Upper lobe of left lung (tissue), 6 donors: ENCODE measurements around the gene PGAP6. TPM values are rescaled to one million over a fixed set of nuclear protein-coding genes. Genes with fewer than 3 reads are reported as not detected.
A peak's percentile ranks its signal among the peaks of the same experiment; 100 is the strongest.

ENCODE experiments used
- ATAC-seq, 2 donors: fragments of 200-7000 bp; cut with Tn5 transposase; one replicate each; pipeline ENCODE4 v1.9.1; 2022; ENCODE audit warnings: mild to moderate bottlenecking in 2 of 2, moderate library complexity in 2 of 2; ENCODE audit not compliant: low FRiP score in 2 of 2
- DNase-seq, 2 donors: peaks; one replicate each; pipeline ENCODE4 v3.0.0-alpha.2; 2019 to 2020
- H3K27ac ChIP-seq, 4 donors: fragments of 200-600 bp; sonication (generic); one replicate each; pipeline ENCODE4 v1.5.1; 2016 to 2019
- H3K27me3 ChIP-seq, 4 donors: fragments of 200-600 bp; sonication (generic); one replicate each; pipeline ENCODE4 v1.5.1; 2017 to 2019
- H3K36me3 ChIP-seq, 4 donors: fragments of 200-600 bp; sonication (generic); one replicate each; pipeline ENCODE4 v1.5.1; 2016 to 2019
- H3K4me1 ChIP-seq, 4 donors: fragments of 200-600 bp; sonication (generic); one replicate each; pipeline ENCODE4 v1.5.1; 2018 to 2019
- H3K4me3 ChIP-seq, 4 donors: fragments of 200-600 bp; sonication (generic); one replicate each; pipeline ENCODE4 v1.5.1; 2017 to 2019; ENCODE audit warnings: mild to moderate bottlenecking in 2 of 4, moderate library complexity in 1 of 4
- H3K9me3 ChIP-seq, 4 donors: fragments of 200-600 bp; sonication (generic); one replicate each; pipeline ENCODE4 v1.5.1; 2018 to 2019
- CTCF ChIP-seq, 6 experiments: fragments of 450-650 bp in 4 of 6; fragments of 200-600 bp in 2 of 6; sonication (generic) in 2 of 6; IDR thresholded peaks; one replicate each; pipeline ENCODE4 v1.5.1; 2016 to 2019; ENCODE audit warnings: antibody characterized with exemption in 6 of 6
- EP300 ChIP-seq, 4 donors: sonication (generic); formaldehyde crosslinking; IDR thresholded peaks; one replicate each; pipeline ENCODE4 v1.5.1; 2017; ENCODE audit warnings: antibody characterized with exemption in 4 of 4, control low read depth in 2 of 4
- POLR2A ChIP-seq, 4 donors: fragments of 450-650 bp; IDR thresholded peaks; one replicate each; pipeline ENCODE4 v1.5.1; 2016 to 2017; ENCODE audit warnings: antibody characterized with exemption in 4 of 4, mild to moderate bottlenecking in 2 of 4
- POLR2AphosphoS5 ChIP-seq, 2 donors: sonication (generic); formaldehyde crosslinking; IDR thresholded peaks; one replicate each; pipeline ENCODE4 v1.5.1; 2017; ENCODE audit warnings: antibody characterized with exemption in 2 of 2
- WGBS, 2 donors: methylation state at CpG; one replicate each; pipeline ENCODE4 v1.1.5; 2017 to 2018; 5-methylcytosine and 5-hydroxymethylcytosine counted together
- total RNA-seq, 6 donors: library from RNA; depleted of rRNA in 4 of 6; stranded (reverse); fragments of >200 nt in 4 of 6; gene quantifications; one replicate each; pipeline versions ENCODE4 v1.1.0 to v1.2.1, GENCODE V29; 2016 to 2021
- donor health status: DM: no; HTN: no; CAD: no; lungs with moderate emphysema.
- donor health status: DM: no; HTN: yes; CAD: no; lungs with severe emphysema.

PGAP6 gene
- total RNA-seq, result 100 to 1,000 TPM in 3 of 6 donors, 10 to 100 TPM in 3; 27.9 to 150 (median 96.4) TPM

- peaks cover 0 to 9% (median 6%) of the 10 kb centered on the region in 4 donors for H3K36me3 ChIP-seq
- peak within 1 kb of the TSS; percentile 92 to 100 (median 98) for H3K4me3 ChIP-seq
- no peaks in the 10 kb centered on the region for H3K27me3 ChIP-seq
- no peaks in the 10 kb centered on the region for H3K9me3 ChIP-seq
- peak within 1 kb of the TSS; percentile 82 to 95 (median 86) for H3K27ac ChIP-seq
- TF ChIP-seq POLR2A (IDR thresholded peaks at IDR 0.05) (peak in 3 of 4 donors; percentile 10 to 71 (median 25)), POLR2AphosphoS5 (IDR thresholded peaks at IDR 0.05) (peak in 1 of 2 donors; percentile 41), EP300 (IDR thresholded peaks at IDR 0.05) (no peak), CTCF (IDR thresholded peaks at IDR 0.05) (no peak)
- DNase-seq, result peak; percentile 76 to 94
- 0% methylated on average over 6 to 36 of the region's 123 CpGs for WGBS, 2 donors
- peak; percentile 70 to 85 for ATAC-seq
- peaks cover 28 to 48% (median 43%) of the 10 kb centered on the region in 4 donors for H3K4me1 ChIP-seq
Observed at GRCh38 chr16:381789-382717, at the start of gene PGAP6. TSS of gene PGAP6 (minus strand) at chr16:381978. CDS start at chr16:381821, 157 bp downstream.

- no peak overlapping the region for H3K27ac ChIP-seq
- no peak for ATAC-seq
- H3K4me1 ChIP-seq, result peaks cover 12 to 21% (median 17%) of the 10 kb centered on the region in 4 donors
- TF ChIP-seq EP300 (IDR thresholded peaks at IDR 0.05), result no peak
- TF ChIP-seq POLR2AphosphoS5 (IDR thresholded peaks at IDR 0.05), result no peak
- no peak for TF ChIP-seq CTCF (IDR thresholded peaks at IDR 0.05)
- TF ChIP-seq POLR2A (IDR thresholded peaks at IDR 0.05), result no peak
- no peak overlapping the region for H3K4me3 ChIP-seq
- H3K9me3 ChIP-seq, result no peaks in the 10 kb centered on the region
- no peak for DNase-seq
- no peaks in the 10 kb centered on the region for H3K27me3 ChIP-seq
- 96 to 99% methylated on average over 7 of the region's 7 CpGs for WGBS, 2 donors
- H3K36me3 ChIP-seq, result peaks cover 0 to 4% (median 0%) of the 10 kb centered on the region in 4 donors
Observed at GRCh38 chr16:430904-431303, 49.1 kb upstream of the PGAP6 start.

- no peaks in the 10 kb centered on the region for H3K27me3 ChIP-seq
- H3K4me1 ChIP-seq, result peaks cover 18 to 35% (median 31%) of the 10 kb centered on the region in 4 donors
- H3K36me3 ChIP-seq, result no peaks in the 10 kb centered on the region
- no peaks in the 10 kb centered on the region for H3K9me3 ChIP-seq
- no peak overlapping the region for H3K27ac ChIP-seq
- DNase-seq (no peak), ATAC-seq (no peak)
- 56 to 57% methylated on average over 10 of the region's 10 CpGs for WGBS, 2 donors
- TF ChIP-seq POLR2AphosphoS5 (IDR thresholded peaks at IDR 0.05), result no peak
- no peak for TF ChIP-seq POLR2A (IDR thresholded peaks at IDR 0.05)
- TF ChIP-seq CTCF (IDR thresholded peaks at IDR 0.05), result no peak
- no peak for TF ChIP-seq EP300 (IDR thresholded peaks at IDR 0.05)
- H3K4me3 ChIP-seq, result peak overlapping the region; percentile 47 to 93 (median 66)
Observed at GRCh38 chr16:427250-427649, 45.5 kb upstream of the PGAP6 start.

GRCh38 chr16:426906-427249 lies 45.1 kb upstream of the PGAP6 start:
- Histone ChIP-seq H3K9me3 (no peaks in the 10 kb centered on the region), H3K27me3 (no peaks in the 10 kb centered on the region), H3K27ac (no peak overlapping the region), H3K36me3 (no peaks in the 10 kb centered on the region), H3K4me1 (peaks cover 18 to 35% (median 31%) of the 10 kb centered on the region in 4 donors), H3K4me3 (peak overlapping the region; percentile 47 to 93 (median 66))
- no peak for TF ChIP-seq POLR2AphosphoS5 (IDR thresholded peaks at IDR 0.05)
- no peak for TF ChIP-seq POLR2A (IDR thresholded peaks at IDR 0.05)
- no peak for TF ChIP-seq CTCF (IDR thresholded peaks at IDR 0.05)
- no peak for TF ChIP-seq EP300 (IDR thresholded peaks at IDR 0.05)
- ATAC-seq (no peak), DNase-seq (no peak)
- 21 to 28% methylated on average over 6 to 8 of the region's 13 CpGs for WGBS, 2 donors
